ENCODE measurements around the gene METTL25B. TPM values are rescaled to one million over a fixed set of nuclear protein-coding genes. Genes with fewer than 3 reads are reported as not detected.

The METTL25B gene
- total and polyA plus RNA-seq, 7 donors, result 11.8 to 33.1 (median 19.0) TPM

GRCh38 chr1:156747742-156748669 lies 19.7 kb downstream of the METTL25B start:
- intact Hi-C loops (cut with DNase I), result no loop called here
- H3K9me3 ChIP-seq, result no peaks in the 10 kb centered on the region
- peak overlapping the region; percentile 96 to 100 (median 98) for H3K27ac ChIP-seq
- peak overlapping the region; percentile 98 to 100 (median 99) for H3K4me3 ChIP-seq
- DNase-seq, result no peak
- peaks cover 13 to 22% (median 20%) of the 10 kb centered on the region in 4 donors for H3K36me3 ChIP-seq
- TF ChIP-seq POLR2A (IDR thresholded peaks at IDR 0.05) (no peak), POLR2AphosphoS5 (IDR thresholded peaks at IDR 0.05) (no peak), EP300 (IDR thresholded peaks at IDR 0.05) (no peak), CTCF (IDR thresholded peaks at IDR 0.05) (no peak)
- H3K4me1 ChIP-seq, result peaks cover 0 to 66% (median 57%) of the 10 kb centered on the region in 4 donors
- H3K27me3 ChIP-seq, result no peaks in the 10 kb centered on the region
- 3 to 11% methylated on average over 8 of the region's 8 CpGs for WGBS, 2 donors

DNA sequence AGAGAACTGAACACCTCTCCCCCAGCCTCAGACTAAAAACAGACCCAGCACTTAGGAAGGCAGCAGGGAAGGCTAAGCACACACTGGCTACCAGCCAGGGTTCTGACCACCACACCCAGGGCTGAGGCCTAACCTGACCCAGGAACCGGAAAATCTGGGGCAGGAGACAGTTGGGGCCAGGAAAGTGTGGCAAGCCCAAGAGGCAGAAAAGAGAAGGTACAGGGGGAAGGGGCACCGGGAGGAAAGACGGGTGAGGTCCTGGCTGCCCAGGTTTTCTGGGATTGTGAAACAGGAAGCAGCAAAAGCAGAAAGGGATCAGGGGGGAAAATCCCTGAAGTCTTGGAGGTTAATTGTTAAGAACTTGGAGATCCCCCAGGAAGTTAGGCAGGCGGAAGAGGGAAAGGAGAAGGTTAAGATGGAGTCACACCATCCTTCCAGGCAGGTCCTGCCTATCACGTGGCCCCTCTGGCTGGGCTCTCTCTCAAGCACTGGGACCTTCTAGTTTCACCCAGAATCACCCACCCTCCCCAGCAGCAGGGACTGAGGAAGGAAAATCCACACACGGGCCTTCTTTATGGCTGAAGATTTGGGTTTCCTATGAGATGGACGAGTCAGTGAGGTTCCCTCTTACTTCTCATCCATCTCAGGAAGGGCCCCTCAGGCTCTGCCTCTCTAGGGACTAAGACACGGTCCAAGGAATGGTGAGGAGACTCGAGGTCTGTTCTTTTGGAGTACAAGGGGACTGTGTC lies 20.6 kb downstream of the METTL25B start:
- peaks cover 0 to 70% (median 64%) of the 10 kb centered on the region in 4 donors for H3K4me1 ChIP-seq
- intact Hi-C loops (cut with DNase I), result no loop called here
- TF ChIP-seq POLR2AphosphoS5 (IDR thresholded peaks at IDR 0.05) (peak; percentile 33 to 49 (median 38)), CTCF (IDR thresholded peaks at IDR 0.05) (no peak), POLR2A (IDR thresholded peaks at IDR 0.05) (no peak), EP300 (IDR thresholded peaks at IDR 0.05) (no peak)
- H3K27me3 ChIP-seq, result no peaks in the 10 kb centered on the region
- H3K36me3 ChIP-seq, result peaks cover 7 to 14% (median 11%) of the 10 kb centered on the region in 4 donors
- 3 to 7% methylated on average over 9 of the region's 9 CpGs for WGBS, 2 donors
- DNase-seq, result peak; percentile 87
- peak overlapping the region; percentile 96 to 100 (median 98) for H3K27ac ChIP-seq
- H3K4me3 ChIP-seq, result peak overlapping the region; percentile 98 to 100 (median 99)
- H3K9me3 ChIP-seq, result no peaks in the 10 kb centered on the region

- DNase-seq, result no peak
- TF ChIP-seq POLR2AphosphoS5 (IDR thresholded peaks at IDR 0.05), result no peak
- 4 to 28% methylated on average over 8 of the region's 8 CpGs for WGBS, 2 donors
- H3K4me3 ChIP-seq, result peak overlapping the region; percentile 98 to 100 (median 99)
- H3K4me1 ChIP-seq, result peaks cover 0 to 70% (median 64%) of the 10 kb centered on the region in 4 donors
- H3K27ac ChIP-seq, result peak overlapping the region; percentile 96 to 100 (median 98)
- intact Hi-C loops (cut with DNase I), result loop anchor here (2.0 kb wide), 1 partner anchor 17 kb away; the partner anchor contains the start of gene PRCC
- peaks cover 1 to 7% (median 4%) of the 10 kb centered on the region in 4 donors for H3K36me3 ChIP-seq
- H3K27me3 ChIP-seq, result no peaks in the 10 kb centered on the region
- no peaks in the 10 kb centered on the region for H3K9me3 ChIP-seq
Measured at GRCh38 chr1:156749419-156750118, 21.3 kb downstream of the METTL25B start.

- Histone ChIP-seq H3K36me3 (peaks cover 0 to under 1% (median 0%) of the 10 kb centered on the region in 4 donors), H3K9me3 (no peaks in the 10 kb centered on the region), H3K4me1 (peaks cover 0 to 64% (median 58%) of the 10 kb centered on the region in 4 donors), H3K4me3 (peak overlapping the region; percentile 98 to 100 (median 99)), H3K27ac (peak overlapping the region; percentile 96 to 100 (median 98)), H3K27me3 (no peaks in the 10 kb centered on the region)
- no peak for DNase-seq
- 1% methylated on average over 5 of the region's 5 CpGs for WGBS, 2 donors
- no peak for TF ChIP-seq EP300 (IDR thresholded peaks at IDR 0.05)
- intact Hi-C loops (cut with DNase I), result loop anchor here (2.0 kb wide), 1 partner anchor 17 kb away; the partner anchor contains the start of gene PRCC
Measured at GRCh38 chr1:156750191-156750672, 22.0 kb downstream of the METTL25B start.

Data from sigmoid colon (tissue), 7 donors.